Stimulated activated CD8-positive, alpha-beta memory T cell treated with anti-CD3 and anti-CD28 coated beads, Interleukin-4, amount 100 ng/mL, for 4 hours (primary cell): ENCODE results near the gene SYNE3.

Source experiments
- DNase-seq, 2 donors: peaks; one replicate each; pipeline ENCODE4 v3.0.0-alpha.2; 2020; ENCODE audit warnings: low read depth in 2 of 2, low spot score in 1 of 2

Gene SYNE3

GRCh38 chr14:95509495-95509894, 7.0 kb downstream of the SYNE3 start:
- DNase-seq = no peak

DNA sequence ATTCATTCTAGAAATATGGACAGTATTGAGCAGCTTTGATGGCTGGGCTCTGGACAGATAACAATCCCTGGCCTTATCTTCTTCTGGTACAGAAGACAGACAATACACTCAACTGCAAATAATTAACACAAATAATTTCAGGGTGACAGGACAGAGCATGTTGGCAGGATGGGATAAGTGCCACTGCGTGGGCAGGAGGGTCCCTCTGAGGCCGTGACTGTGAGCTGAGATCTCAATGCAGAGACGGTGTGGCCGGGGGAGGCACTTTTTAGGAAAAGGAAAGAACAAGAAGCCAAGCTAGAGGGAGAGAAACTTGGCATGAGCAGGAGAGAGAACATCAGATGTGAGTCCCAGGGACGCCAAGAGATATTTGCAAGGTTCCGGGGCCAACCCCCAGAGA, 8.1 kb downstream of the SYNE3 start:
- DNase-seq = no peak

GRCh38 chr14:95507701-95508103, 8.7 kb downstream of the SYNE3 start:
- DNase-seq = no peak

DNA sequence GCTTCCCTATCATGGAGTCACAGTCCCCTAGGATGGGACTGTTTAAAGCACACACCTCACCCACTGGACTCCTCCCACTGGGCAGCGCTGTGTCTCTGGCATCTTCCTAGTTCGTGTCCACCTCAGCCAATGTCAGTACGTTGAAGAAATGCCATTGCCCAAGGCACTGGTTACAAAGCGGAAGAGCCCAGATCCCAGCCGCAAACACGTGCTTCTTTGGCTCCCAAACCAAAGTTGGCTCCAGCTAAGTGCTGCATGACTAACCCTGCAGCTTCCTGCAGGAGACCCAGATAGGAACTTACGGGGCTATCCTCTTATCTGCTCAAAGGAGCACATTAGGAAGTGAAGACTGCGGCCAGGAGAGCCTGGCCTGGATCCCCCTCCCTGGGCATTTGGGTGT, 9.3 kb downstream of the SYNE3 start:
- DNase-seq = no peak

GRCh38 chr14:95505030-95505589, 11.3 kb downstream of the SYNE3 start:
- DNase-seq = no peak

DNA sequence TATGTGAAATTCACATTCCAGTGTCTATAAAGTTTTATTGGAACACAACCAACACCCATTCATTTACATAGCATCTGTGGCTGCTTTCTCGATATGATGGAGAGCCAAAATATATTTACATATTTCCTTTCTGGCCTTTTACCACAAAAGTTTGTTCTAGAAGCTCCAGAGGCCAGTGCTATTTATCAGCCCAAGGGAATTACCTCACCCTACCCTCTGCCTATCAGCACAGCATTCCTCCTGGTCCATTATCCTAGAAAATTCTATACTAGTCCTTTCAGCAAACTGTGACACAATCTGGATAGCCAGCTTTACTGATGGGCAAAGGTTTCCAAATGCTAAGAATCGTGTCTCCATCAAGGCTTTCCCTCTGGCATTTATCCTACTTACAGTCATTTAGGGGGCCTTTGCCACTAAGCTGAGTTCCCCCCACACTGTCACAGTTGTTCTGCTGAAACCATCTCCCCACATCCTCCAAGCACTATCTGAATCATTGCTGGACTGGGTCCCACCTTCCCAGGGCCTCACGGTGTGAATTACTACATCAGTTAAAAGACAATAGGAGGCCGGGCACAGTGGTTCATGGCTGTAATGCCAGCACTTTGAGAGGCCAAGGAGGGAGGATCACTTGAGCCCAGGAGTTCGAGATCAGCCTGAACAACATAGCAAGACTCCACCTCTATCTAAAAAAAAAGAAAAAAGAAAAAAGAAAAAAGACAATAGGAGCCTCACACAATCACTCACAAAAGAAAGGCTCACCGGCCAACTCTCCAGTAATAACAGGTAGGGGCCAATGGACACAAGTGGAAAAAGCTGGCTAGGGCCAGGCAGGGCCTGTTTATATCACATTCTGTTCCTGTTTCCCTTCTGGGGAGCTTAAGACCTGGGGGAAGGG, 12.1 kb downstream of the SYNE3 start:
- DNase-seq = no peak

GRCh38 chr14:95503365-95504134, 12.9 kb downstream of the SYNE3 start:
- DNase-seq = no peak

- DNase-seq = no peak
These were observed 14.0 kb downstream of the SYNE3 start for GRCh38 chr14:95502381-95502950.

GRCh38 chr14:95500772-95501401, 15.6 kb downstream of the SYNE3 start:
- no peak for DNase-seq

- DNase-seq = no peak
These were observed 16.2 kb downstream of the SYNE3 start for GRCh38 chr14:95500201-95500681.

DNA sequence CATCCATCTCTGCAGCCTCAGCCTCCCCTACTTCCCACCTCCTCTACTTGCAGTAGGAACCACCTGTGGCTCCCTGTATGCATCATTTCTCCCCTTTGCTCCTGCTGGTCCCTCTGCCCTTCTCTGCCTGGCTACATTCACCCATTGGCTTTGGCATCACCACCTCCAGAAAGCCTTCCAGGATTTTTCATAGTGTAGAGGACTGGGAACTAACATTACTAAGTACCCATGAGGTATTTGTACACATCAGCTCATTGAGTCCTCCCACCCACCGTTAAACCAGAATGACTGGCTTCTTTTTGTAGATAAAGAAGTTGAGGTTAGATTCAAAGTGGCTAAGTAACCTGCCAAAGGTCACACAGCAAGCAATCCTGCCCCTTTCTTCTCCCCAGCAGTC, 17.1 kb downstream of the SYNE3 start:
- no peak for DNase-seq

GRCh38 chr14:95498622-95499353, 17.7 kb downstream of the SYNE3 start:
- no peak for DNase-seq

- no peak for DNase-seq
These were observed 18.9 kb downstream of the SYNE3 start for GRCh38 chr14:95497561-95498011.

DNA sequence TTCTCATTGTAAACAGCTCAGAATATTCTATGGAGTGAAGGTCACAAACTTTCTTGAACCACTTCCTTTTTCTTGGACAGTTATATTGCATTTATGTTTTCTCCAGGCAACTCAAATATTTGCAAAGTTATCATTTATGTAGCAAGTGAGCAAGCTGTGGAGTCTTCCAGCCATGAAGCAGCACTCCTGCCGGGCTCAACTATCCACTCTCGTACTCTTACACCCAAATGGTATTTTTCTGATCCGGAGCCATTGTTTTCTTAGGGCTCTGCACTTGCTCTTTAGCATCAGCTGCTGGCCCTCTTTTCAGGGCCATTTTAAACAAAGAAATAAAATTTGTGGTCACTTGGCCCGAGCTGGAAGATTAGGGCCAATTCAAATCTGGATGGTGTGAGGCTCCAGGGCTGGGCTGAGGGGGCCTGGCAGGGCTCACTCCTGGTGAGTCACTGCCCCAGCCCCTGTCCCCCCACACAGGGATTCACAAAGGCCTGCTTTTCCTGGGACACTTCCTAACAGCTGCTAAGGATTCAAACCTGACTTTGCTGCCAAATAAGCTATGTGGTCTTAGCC, 19.7 kb downstream of the SYNE3 start:
- no peak for DNase-seq

GRCh38 chr14:95496111-95496681, 20.3 kb downstream of the SYNE3 start:
- no peak for DNase-seq

GRCh38 chr14:95495538-95496025, 20.9 kb downstream of the SYNE3 start:
- no peak for DNase-seq

DNA sequence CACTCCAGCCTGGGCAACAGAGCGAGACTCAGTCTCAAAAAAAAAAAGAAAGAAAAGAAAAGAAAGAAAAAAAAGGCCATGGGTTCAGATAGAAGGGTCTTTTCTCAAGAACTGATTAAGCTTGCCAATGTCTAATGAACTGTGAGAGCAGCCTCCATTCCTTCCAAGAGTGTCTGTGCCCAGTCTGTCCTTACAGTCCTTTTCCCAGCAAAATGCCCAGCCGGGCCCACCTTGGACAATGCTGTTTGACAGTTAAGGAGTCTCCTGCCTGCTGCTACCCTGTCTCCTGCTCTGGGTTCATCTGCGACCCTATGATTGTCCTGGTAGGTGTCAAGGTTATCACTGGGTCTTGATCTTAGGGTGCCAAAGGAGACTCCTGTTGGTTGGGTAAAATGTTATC, 21.4 kb downstream of the SYNE3 start:
- DNase-seq = no peak

GRCh38 chr14:95494456-95494855, 22.0 kb downstream of the SYNE3 start:
- DNase-seq = no peak

GRCh38 chr14:95493976-95494375, 22.5 kb downstream of the SYNE3 start:
- no peak for DNase-seq
